GM12892 (cell line): ENCODE results near the gene LOC128125822.

Source experiments
- POLR2AphosphoS5 ChIP-seq: IDR thresholded peaks from 2 replicates; pipeline ENCODE4 v1.6.1; 2011; ENCODE audit warnings: low read depth, low read length, control low read depth
- TAF1 ChIP-seq: IDR thresholded peaks from 2 replicates; pipeline ENCODE4 v1.6.1; 2011; ENCODE audit warnings: low read depth, mild to moderate bottlenecking, control low read depth, low read length, borderline replicate concordance

DNA sequence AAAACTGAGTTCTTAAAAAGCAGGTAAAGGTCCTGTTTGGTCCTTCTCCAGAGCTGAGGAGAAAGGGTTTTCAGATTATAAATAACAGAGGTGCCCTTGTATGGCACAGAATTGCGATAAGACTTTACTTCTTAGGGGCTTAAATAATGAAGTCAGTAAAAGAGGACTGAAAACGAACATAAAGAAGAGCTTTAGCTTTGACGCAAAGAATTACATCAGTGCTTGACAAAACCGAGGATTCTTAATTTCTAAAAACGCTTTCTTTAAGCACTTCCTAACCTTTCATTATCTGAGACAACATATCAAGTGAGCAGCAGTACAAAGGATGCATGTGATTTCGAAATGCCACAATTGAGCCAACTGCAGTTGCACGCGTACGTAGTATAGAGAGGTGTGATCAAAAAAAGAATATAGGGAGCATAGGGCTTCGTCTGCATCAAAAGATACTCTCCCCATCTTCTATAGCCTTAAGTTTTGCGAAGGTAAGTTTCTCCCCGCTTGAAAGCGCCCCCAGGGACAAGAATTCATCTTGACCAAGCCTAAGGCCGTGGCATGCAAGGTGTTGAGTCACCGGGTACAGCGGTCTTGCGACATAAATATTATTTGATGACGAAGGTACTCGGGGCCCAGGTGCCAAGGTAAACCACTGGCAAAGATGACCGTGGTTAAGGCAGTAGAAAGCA is 778 bp upstream of the LOC128125822 start:
- TF ChIP-seq POLR2AphosphoS5 (no peak), TAF1 (no peak)
